ENCODE results near the gene NUDT5.
"Not testable (repeated sequence)": the region's sequence is repeated elsewhere in the genome, so short reads cannot be mapped to it uniquely, and the experiment has no call there.

Gene NUDT5

DNA sequence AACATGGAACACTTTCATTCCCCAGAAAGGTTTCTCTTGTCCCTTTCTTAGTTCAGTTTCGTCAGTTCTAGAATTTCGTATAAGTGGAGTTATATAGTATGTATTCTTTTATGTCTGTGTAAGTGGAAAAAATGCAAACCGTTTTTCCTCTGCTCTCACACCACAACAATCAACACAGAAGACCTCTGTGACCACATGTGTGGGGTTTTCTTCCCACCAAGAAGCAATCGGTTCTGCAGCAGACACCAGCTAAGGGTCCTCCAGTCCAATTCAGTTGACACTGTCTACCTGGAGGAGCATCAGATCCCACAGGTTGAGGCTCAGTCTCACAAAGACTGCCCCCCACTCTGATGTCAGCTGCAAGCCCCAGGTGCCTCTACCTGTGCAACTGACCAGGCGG, 6.5 kb upstream of the NUDT5 start:
- DNase-seq, result no peak

DNA sequence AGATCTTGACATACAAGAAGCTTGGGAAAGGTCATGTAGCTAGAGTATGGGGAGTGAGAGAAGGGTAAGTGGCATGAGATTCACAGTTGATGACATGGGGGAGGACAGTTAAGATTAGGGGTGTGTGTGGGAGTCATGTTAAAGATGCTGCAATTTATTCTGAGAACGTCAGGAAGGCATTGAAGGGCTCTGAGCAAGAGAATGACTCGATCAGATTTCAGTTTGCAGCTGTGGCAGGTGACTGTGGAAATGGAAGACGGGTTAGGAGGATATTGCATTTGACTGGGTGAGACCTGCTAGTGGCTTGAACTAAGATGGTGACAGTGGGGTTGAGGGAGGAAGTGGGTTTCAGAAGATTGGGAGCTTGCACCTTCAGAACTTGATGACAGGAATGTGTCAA, 5.9 kb upstream of the NUDT5 start:
- DNase-seq, result no peak

DNA sequence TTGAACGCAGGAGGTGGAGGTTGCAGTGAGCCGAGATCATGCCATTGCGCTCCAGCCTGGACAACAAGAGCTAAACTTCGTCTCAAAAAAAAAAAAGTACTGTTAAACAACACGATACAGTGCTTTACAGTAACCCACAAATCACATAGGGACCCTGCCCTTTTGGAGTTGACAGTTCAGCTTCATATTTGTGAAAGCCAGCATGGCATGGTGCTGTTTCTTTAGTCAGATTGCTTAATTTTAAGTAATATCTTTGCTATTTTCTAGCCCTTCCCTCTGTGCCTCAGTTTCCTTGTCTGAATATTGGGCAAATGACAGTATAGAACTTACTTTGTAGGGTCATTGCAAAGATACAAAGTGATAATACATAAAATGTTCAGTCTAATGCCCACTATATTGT, 5.2 kb upstream of the NUDT5 start:
- DNase-seq, result no peak

DNA sequence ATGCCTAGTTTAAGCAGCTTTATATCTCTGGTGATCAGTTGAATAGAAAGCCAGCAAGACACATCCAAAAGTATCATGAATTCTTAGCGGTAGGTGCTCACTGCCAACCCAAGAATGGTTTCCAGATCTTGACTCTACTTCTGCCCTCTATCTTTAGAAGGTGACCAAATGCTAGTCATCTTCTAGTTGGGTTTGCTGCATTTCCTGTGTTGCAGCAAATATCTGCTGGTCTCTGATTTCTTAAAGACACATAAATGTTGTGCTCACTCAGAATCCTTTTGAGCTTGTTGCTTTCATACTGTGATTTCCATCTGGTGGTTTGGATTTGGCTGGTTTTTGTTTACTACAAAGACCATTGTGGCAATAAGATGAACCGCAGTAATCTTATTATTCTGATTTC, 2.5 kb upstream of the NUDT5 start:
- DNase-seq, result no peak

DNA sequence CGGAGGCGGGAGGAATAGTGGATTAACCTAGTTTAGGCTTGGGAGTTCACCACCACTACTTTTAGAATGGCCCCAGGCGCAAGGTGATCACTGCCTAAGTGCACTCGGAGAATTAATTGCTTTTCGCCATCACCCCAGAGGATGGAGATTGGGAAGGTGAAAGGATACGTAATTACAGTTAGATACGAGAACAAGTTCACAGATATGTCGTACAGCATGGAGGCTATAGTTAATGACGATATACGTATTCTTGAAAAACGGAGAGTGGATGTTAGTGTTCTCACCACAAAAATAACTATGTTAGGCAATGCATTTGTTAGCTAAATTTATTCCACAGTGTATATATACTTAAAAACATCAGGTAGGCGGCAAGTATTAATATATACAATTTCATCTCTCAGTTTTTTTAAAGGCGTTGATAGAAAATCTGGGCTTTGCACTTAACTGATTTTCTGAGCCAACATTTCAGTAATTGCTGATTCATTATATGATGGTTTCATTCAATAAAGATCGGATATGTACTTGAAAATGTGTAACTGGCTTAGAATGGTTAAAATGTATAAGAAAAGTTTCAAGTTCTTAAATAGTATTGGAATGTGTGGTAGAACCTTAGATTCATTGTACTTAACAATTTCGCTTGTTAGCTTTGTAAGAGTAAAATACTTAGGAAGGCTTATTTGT, 980 bp upstream of the NUDT5 start:
- no peak for DNase-seq

DNA sequence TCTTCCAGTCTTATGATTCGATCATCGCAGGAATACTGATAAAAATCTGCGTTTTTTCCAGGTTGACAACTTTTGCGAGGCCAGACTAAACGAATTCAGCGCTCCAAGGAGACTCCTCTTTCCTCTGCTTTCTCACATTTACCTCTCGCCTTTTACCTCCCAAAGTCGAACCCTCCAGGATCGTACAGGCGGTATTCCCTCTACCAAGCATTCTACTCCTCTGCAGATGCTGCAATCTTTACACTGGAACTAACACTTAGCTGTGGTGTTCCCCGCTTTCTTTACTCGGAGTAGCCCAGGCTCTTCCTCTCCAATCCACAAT, 449 bp downstream of the NUDT5 start:
- DNase-seq, result no peak

DNA sequence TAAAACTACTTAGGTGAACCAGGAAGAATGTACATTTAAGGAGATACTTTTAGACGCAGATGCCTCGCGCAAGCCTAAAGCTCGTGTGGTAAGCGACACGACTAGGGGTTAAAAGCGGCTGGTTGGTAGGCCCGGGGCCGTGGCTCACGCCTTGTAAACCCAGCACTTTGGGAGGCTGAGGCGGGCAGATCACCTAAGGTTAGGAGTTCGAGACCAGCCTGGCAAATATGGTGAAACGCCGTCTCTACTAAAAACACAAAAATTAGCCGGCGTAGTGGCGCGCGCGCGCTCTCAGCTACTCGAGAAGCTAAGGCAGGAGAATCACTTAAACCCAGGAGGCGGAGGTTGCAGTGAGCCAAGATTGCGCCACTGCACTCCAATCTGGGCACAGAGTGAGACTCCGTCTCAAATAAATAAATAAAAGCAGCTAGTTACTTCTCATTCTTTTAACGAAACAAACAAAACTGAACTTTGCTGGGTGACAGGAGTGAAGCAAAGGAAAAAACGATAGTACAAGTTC, 879 bp downstream of the NUDT5 start:
- peak; percentile 32 for DNase-seq

DNA sequence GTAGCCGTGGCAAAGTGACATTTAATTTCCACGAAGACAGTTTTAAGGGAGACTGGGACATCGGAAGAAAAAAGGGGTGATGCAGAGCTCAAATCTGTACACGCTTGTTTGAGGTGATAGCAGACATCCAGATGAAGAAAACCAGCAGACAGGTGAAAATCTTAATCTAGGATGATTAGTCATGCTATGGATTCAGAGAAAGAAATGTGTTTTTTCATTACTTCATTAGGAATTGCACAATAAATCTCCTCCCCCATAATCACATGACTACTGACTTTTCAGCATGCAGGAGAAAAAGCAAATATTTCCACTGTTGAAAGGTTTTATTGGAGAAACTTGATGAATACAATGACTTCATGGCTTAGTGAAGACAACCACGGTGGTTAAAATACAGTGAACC, 2.5 kb downstream of the NUDT5 start:
- DNase-seq, result no peak

DNA sequence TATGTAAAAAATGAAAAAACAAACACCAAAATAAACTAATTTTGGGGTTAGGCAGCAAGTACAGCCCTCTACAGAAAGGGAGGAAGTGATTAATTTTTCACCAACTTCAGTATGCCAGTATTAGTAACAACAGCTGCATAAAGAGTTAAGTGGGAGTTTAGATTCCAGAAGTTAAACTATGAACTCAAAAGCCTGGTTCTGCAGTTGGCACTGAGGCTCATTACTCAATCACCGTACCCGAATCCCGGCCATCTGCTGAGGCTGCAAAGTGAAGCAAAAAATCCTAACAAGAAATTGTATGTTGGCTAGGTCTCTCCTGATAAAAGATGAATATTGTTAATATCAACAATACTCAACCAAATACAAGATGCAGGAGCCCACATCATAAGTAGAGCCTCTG, 4.0 kb downstream of the NUDT5 start:
- DNase-seq, result no peak

DNA sequence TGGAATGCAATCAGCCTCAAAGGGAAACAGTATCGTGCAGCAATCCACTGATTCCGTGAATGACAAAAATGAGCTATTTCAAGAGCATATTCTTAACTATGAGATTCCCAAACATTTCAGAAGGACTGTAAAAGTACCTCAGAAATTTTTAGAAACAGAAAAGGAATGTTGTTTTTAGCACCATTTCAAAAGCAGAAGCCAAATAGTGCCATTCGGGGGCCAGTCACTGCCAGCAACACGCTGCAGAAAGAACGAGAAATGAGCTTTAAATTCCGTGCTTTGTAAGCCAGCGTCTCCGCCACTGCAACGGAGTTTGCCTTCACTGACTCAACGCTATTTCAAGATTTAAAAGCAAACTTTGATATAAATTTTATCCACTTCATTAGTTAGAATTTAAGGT, 6.3 kb downstream of the NUDT5 start:
- no peak for DNase-seq

DNA sequence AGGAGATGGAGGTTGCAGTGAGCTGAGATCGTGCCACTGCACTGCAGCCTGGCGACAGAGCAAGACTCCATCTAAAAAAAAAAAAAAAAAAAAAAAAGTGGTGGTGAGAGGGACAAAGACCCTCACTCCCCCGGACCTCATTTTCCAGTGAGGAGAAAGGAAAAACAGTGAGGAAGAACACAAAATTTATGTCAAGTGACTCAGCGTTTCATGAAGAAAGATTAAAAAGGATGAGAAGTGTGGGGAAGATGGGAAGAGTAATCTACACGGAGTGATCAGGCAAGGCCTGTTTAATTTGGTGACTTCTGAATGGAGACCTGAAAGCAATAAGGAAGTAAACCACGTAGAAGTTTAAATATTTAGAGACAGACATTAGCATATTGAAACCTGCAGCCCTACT, 7.0 kb downstream of the NUDT5 start:
- DNase-seq, result no peak

DNA sequence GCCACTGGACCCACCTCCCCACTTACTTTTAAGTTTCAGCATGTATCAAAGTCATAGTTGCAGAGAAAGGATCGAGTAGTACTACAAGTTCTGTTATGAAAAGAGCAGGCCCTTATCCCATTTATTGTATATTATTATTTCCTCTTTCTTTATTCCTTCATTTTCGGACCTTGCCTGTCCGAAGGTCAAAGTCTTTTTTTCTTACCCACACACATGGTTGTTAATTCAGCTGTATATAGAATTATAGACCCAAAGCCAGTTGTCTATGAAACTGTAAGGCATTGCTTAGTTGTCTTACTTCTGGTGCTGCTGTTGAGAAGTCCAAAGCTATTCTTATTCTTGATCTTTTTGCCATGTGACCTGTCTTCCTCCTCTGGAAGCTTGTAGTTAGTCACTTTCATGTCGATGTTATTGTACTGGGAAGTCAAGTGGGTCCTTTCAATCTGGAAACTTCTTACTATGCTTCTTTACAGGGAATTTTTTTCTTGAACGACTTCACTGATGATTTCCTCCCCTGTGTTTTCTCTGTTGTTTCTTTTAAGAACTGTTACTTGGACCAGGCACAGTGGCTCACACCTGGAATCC, 8.3 kb downstream of the NUDT5 start:
- no peak for DNase-seq

DNA sequence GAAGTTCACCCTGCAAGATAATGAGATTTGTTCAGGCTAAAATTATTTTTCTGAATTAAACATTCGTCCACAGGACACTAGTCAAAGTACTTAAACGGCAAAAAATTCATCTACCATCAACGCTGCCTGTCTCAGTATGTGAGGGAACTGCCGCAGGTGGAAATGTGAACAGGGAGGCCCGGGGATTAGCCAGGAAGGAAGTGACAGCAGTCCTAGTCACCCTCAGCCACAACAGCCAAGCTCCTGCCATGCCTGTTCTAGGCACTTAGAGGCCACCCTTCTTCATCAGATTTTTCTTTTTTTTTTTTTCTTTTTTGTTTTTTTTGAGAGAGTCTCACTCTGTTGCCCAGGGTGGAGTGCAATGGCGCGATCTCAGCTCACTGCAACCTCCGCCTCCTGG, 9.4 kb downstream of the NUDT5 start:
- DNase-seq, result no peak

DNA sequence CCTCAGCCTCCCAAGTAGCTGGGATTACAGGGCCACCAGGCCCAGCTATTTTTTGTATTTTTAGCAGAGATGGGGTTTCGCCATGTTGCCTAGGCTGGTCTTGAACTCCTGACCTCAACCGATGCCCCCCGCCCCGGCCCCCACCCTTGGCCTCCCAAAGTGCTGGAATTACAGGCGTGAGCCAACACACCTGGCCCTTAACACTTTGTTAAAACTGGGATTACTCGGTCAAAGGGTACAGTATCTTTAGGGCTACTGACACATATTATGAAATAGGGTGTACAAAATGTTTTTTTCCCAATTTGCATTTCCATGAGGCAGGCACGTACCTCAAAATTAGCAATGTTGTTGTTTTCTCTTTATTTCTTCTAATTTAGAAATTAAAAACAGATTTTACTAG, 11.5 kb downstream of the NUDT5 start:
- DNase-seq, result no peak

DNA sequence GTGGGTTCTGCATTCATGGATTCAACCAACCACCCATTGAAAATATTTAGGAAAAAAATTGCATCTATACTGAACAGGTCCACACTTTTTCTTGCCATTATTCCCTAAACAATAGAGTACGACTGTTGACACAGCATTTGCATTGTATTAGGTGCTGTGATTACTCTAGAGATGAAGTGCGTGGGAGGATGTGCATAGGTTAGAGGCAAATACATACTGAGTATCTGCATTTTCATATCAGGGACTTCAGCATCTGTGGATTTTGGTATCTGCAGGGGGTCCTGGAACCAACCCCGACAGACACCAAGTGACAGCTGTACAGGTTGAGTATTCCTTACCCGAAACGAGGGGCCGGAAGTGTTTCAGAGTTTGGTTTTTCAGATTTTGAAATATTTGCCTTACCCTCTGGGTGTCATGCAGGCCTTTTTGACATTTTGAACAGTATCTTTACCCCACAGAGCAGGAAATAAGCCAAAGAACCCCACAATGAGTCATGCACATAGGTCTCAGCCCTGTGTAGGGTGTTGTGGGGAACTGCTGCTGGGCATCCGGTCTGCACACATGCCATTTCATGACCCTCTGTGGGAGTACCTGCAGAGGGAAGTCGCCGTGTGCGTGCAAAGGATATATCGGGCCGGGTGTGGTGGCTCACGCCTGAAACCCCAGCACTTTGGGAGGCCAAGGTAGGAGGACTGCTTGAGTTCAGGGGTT, 14.5 kb downstream of the NUDT5 start:
- no peak for DNase-seq

DNA sequence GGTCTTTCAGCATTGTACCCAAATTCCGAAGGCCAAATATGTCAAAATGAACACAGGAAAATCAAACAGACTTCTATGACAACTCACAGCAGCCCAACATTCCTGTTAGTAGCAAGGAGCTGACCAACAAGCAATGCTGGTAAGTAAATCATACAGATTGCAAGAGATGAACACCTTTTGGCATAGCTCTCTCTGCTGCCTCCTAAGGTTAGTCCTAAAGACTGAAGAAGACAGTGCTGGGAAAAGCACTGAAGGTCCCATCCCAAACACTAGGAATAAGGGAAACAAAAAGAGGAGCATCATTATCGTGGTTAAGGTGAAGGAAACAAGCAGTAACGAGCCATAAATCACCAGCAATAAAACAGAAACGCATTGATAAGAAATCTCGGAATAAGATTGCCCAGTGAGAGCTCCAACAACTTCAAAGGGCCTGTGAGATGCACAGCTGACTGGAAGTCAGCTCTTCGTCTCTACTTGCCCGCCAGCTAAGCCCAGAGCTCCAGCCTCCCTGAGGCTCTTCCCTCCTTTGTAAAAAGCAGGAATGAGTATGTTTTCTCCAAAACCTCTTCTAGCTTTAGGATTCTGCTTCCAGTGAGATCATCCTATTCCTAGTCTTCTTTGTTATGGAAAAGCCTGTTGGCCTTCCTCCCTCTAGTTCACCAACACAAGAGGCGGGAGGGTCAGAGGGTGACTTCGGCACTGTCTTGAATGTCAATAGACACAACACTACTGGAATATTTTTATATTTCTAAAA, 15.3 kb downstream of the NUDT5 start:
- no peak for DNase-seq

DNA sequence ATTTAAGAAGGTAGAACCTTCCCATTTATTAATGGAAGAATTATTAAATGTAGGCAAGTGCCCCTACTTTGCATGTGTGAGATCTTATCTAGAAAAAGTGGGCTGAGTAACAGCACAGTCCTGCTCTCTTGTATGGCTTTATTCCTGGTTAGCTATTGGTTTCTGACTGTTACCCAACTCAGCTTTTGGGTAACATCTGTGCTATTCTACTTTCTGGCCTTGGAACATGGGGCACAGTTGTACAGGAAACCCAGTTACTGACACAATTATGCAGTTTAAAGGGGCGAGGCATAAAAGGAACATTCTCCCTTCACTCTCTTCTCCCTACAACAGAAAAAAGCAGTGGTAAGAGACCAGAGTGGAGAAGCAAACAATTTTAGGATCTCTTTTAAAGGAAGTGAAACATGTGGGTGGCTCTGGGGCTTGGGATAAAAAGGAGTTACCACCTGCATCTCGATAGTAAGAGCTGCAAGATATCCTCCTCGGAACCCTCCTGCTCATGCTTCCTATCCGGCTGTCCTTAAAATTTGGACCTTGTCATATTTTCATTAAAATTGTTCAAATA, 16.0 kb downstream of the NUDT5 start:
- no peak for DNase-seq

DNA sequence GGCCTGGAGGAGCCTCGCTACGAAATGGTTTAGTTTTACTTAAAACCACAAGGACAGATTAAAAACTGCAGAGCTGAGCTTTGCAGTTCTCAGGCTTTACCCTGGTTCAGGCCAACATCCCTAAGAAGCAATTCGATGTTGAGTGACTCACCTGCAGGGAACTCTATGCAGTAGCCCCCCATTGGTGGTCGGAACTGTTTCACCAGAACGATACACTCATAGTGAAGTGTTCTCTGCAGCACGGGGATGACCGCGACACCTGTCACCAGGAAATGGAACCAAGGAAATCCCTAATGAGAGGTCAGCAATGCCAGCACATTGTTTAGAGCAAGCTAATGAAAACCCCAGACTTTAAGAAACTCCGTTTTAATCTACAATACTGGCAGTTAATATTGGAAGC, 18.0 kb downstream of the NUDT5 start:
- DNase-seq, result no peak

DNA sequence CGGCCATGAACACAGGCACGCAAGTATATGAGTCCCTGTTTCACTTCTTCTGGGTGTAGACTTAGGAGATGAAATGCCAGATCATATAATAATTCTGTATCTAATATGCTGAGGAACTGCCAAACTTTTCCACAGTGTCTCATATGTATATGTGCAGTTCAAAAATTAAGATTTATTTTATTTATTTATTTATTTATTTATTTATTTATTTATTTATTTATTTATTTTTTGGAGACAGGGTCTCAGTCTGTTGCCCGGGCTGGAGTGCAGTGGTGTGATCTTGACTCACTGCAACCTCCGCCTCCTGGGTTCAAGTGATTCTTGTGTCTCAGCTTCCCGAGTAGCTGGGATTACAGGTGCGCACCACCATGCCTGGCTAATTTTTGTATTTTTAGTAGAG, 24.2 kb downstream of the NUDT5 start:
- DNase-seq, result not testable (repeated sequence)

DNA sequence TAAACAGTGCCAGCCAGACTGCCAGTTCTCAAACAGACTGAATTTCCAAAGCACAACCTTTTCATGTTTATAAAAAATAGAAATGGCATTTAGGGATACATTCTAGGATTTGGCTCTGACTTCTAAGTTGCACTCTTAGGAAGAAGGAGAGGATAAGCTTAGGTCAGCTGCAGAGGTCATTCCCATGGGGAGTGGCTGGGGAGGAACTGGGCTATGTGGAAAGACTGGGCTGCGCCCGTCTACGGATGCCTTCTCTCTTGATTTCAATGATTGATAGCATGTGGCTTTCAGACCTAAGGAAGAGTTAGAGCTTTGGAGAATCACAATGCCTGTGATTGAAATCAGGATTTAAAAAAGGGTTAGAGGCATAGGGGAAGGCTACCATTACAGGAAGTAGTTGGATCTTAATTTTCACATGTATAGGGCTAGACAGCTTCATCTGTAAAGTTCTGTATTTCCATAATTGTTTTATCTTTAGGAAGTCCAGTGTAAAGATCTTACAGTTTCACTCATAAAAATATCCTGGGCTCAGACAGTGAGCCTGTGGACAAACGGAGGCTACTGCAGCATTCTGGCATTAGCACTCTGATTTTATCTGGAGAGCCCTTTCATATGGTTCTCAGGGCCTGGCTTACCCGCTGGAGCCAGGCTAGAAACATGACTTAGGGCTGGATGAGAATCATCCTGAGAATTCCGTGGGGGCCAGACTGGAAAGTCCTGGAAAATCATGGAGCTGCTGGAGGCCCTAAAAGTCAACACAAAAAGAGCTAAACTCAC, 29.5 kb downstream of the NUDT5 start:
- DNase-seq, result no peak

DNA sequence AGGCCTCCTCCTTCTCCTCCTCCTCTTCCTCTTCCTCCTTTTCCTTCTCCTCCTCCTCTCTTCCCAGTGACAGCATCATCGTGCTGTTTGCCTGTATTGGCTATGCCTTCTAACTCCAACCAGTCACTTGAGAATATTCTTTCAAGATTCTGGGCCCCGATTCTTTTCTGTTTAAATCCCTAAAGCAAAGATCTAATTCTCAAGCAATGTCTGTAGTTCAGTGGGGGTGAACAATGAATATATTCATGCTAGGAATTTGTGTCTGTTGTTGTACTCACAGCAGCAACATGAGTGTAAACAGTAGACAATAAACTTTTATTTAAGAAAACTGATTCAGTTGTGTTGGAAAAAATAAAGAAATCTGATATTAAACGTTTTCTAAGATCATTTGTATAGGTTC, 30.7 kb downstream of the NUDT5 start:
- no peak for DNase-seq

DNA sequence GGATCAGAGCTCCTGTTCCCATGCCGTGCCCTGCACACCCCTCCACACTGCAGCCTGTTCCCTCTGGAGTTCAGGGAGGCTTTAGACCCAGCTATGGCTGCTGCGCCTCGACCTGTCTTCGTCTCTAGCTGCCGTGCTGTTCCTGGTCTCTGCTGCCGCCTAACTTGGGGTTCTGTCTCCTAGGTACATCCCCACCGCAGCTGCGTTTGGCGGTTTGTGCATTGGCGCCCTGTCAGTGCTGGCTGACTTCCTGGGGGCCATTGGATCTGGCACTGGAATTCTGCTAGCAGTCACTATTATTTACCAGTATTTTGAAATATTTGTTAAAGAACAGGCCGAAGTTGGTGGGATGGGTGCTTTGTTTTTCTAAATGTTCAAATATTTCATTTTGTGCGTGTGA, 31.6 kb downstream of the NUDT5 start:
- no peak for DNase-seq

DNA sequence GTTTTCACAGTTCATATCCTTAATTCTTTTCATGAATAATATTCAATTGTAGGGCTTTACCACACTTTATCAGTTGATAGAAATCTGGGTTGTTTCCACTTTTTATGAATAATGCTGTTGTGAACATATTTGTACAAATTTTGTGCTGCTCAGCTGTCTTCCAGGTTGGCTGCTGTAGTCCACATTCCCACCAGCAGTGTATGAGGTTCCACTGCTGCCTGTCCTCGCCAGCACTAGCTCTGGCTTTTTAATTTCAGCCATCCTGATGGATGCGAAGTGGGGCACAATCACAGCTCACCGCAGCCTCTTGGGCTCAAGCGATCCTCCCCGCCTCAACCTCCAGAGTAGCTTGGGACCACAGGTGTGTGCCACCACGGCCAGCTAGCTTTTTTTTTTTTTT, 32.8 kb downstream of the NUDT5 start:
- DNase-seq, result no peak
